Prostate gland (tissue), 2 donors: Measurements from ENCODE around the gene FKTN.

Source experiments
- POLR2A ChIP-seq: fragments of 450-650 bp; IDR thresholded peaks from one replicate; pipeline ENCODE4 v1.6.1; 2016; ENCODE audit warnings: antibody characterized with exemption, mild to moderate bottlenecking
- TF ChIP-seq, protein P1 (sequence below), 4 experiments: fragments of 200-600 bp in 2 of 4; fragments of 450-650 bp in 2 of 4; sonication (generic) in 2 of 4; IDR thresholded peaks; 1 replicate in 3 of 4; 2 replicates in 1 of 4; pipeline ENCODE4 v1.5.1; 2016 to 2019; ENCODE audit warnings: antibody characterized with exemption in 4 of 4, mild to moderate bottlenecking in 2 of 4, moderate library complexity in 2 of 4

- TF ChIP-seq, protein P1, sequence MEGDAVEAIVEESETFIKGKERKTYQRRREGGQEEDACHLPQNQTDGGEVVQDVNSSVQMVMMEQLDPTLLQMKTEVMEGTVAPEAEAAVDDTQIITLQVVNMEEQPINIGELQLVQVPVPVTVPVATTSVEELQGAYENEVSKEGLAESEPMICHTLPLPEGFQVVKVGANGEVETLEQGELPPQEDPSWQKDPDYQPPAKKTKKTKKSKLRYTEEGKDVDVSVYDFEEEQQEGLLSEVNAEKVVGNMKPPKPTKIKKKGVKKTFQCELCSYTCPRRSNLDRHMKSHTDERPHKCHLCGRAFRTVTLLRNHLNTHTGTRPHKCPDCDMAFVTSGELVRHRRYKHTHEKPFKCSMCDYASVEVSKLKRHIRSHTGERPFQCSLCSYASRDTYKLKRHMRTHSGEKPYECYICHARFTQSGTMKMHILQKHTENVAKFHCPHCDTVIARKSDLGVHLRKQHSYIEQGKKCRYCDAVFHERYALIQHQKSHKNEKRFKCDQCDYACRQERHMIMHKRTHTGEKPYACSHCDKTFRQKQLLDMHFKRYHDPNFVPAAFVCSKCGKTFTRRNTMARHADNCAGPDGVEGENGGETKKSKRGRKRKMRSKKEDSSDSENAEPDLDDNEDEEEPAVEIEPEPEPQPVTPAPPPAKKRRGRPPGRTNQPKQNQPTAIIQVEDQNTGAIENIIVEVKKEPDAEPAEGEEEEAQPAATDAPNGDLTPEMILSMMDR (IDR thresholded peaks at IDR 0.05) = no peak
- TF ChIP-seq POLR2A = no peak
Observed at GRCh38 chr9:105646879-105647594, 89.1 kb downstream of the FKTN start.
